GM18858 (cell line): ENCODE data around the gene AGT.
"Not testable (repeated sequence)": the region's sequence is repeated elsewhere in the genome, so short reads cannot be mapped to it uniquely, and the experiment has no call there.

Experiments used
- ATAC-seq: cut with Tn5 transposase; IDR thresholded peaks from one replicate; pipeline ENCODE4 v1.9.1; 2021; ENCODE audit not compliant: unreplicated experiment

The AGT gene

DNA sequence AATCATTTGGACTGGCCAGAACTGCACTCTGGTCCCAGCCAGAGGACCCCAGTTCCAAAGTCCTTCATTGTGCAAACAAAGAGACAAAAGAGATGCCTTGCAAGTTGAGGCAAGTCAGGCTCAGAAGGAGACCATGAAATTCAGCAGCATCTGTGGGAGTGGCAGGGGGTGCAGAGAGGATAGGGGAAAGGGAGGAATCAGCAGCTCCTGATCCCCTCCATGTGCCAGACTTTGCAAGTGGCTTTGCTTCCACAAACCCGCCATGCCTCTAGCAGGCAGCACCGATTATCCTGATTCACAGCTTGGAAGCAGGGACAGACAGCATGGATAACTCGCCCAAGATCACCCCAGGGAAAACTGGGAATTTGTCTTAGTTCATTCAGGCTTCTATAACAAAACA, 31.1 kb upstream of the AGT start:
- no peak for ATAC-seq

DNA sequence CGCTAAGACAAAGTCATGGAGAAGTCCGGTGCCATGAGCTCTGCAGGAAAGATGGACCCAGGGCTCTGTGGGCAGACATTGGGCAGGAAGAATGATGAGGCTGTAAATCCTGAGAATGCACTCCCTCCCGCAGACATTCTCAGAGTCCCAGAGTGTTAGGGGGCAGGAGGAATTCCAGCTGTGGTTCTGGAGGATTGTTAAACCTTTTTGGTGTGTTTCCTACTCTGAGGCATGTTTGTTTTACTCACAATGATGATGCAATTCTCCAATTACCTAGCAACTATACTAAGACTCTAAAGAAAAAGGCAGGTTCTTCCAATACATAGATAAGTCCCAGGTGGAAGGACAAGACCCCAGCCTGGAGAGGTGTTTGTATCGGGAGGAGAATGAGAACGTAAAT, 30.5 kb upstream of the AGT start:
- no peak for ATAC-seq

- ATAC-seq: no peak
Observed at GRCh38 chr1:230743899-230744298, 30.0 kb upstream of the AGT start.

GRCh38 chr1:230739564-230740290, 25.8 kb upstream of the AGT start:
- no peak for ATAC-seq

DNA sequence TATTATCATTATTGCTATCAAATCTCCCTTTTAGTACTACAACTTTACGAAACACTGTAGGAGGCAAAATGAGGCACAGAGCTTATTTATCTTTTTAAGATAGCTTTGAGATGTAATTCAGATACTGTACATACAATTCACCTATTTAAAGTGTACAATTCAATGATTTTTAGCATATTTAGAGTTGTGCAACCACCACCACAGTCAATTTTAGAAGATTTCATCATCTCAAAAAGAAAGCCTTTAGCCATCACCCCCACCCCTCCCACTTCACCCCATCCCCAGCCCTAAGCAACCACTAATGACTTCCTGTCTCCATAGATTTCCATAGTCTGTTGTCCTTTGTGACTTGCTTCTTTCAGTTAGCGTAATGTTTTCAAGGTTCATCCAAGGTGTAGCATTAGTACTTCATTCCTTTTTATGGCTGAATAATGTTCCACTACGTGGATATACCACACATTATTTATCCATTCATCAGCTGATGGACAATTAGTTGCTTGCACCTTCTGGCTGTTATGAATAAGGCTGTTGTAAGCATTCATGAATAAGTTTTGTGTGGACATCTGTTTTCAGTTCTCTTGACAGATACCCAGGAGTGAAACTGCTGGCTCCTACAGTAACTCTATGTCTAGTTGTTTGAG, 23.8 kb upstream of the AGT start:
- no peak for ATAC-seq

GRCh38 chr1:230735447-230735846, 21.5 kb upstream of the AGT start:
- no peak for ATAC-seq

DNA sequence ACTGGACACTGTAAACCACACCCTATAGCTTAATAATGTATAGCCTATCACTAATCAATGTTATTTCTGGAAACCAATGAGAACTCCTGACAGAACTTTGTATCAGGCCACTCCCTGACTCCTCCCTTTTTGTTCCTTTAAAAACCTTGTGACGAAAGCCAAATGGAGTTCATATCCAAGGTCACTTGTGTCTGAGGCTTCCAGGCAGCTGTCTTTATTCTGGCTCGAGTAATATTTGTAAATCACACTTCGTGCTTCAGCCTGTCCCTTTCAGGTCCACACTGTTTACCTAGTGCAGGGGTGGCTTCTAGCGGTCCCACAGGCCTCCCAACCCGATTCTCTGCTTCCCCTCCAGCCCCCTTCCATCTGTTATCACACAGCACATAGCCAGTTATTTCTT, 17.1 kb upstream of the AGT start:
- no peak for ATAC-seq

DNA sequence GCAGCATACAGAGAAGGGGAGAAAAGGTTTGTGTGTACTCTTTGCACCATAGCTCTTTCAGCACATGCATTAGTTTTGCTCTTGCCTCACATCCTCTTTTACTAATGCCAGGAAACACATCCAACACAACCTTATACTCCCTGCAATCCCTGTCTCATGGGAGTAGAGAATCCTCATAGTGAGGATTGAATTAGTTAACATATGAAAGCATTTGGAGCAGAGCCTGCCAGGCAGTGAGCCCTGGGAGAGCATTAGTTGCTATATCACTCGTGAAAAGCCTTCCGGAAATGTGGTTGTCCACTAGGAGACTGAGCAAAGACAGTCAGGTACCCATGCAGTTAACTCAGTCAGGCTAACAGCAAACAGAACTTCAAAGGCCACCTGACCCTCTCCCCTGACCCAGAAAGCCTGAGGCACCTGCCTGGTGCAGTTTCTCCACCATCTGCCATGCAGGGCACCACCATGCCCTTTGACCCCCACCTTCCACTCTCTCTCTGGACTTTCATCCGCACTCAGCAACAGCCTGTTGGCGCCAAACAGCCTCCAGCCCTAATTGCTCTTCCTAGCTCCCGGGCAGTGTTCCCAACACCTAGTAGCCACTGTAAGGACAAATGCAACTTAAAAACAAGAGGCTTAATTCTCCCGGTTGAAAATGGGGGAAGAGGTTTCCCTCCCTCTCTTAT, 14.9 kb upstream of the AGT start:
- ATAC-seq: no peak

GRCh38 chr1:230725256-230726012, 11.5 kb upstream of the AGT start:
- ATAC-seq: no peak

GRCh38 chr1:230721849-230722522, 8.1 kb upstream of the AGT start:
- ATAC-seq: not testable (repeated sequence)

GRCh38 chr1:230717251-230717650, 3.3 kb upstream of the AGT start:
- no peak for ATAC-seq

DNA sequence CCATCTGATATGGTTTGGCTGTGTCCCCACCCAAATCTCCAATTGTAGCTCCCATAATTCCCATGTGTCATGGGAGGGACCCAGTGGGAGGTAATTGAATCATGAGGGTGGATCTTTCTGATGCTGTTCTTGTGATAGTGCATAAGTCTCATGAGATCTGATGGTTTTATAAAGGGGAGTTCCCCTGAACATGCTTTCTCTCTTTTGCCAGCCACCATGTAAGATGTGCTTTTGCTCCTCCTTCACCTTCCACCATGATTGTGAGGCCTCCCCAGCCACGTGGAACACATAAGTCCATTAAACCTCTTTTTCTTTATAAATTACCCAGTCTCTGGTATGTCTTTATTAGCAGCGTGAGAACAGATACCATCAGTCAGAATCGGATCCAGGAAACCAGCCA, 2.5 kb upstream of the AGT start:
- not testable (repeated sequence) for ATAC-seq

- no peak for ATAC-seq
Observed at GRCh38 chr1:230715510-230715909, 1.6 kb upstream of the AGT start.

- ATAC-seq: no peak
Observed at GRCh38 chr1:230713547-230713914, 391 bp downstream of the AGT start.

- ATAC-seq: no peak
Observed at GRCh38 chr1:230713138-230713537, 784 bp downstream of the AGT start.

DNA sequence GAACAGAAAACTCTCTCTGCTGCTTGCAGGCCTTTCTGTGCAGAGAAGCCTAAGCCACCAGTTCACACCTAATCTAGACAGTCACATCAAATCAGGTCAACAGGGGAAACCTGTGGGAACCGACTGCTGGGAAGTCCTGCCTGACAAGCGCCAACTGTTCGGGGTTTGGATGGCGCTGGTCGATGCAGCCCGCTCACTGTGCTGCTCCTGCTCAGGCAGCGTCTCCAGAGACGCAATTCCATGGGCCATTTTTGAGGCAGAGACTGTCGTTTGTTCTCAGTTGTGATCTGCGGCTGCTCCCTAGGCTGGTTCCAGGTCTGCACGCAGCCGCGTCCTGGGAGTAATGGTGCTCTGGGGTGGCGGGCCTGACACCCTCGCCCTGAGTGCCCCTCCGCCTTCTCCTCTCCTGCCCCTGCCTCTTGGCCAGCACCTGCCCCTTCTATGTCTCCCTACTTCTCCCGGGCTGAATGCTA, 1.4 kb downstream of the AGT start:
- no peak for ATAC-seq

GRCh38 chr1:230711245-230711644, 2.7 kb downstream of the AGT start:
- no peak for ATAC-seq

DNA sequence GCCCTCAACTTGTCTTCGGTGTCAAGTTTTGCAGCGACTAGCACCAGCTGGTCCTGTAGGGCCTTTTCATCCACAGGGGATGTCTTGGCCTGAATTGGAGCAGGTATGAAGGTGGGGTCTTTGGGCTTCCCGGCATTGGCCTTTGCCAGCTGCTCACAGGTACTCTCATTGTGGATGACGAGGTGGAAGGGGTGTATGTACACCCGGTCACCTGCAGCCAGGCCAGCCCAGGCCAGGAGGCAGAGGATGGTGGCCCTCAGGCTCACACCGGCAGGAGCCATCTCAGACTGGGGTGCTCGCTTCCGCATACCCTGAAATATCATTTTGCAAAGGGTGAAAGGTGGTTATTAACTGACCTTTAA, 3.4 kb downstream of the AGT start:
- no peak for ATAC-seq

GRCh38 chr1:230709619-230710542, 4.0 kb downstream of the AGT start:
- ATAC-seq: no peak
